Measurements from ENCODE around the gene ZNF341.
A peak's percentile ranks its signal among the peaks of the same experiment; 100 is the strongest.

The ZNF341 gene

DNA sequence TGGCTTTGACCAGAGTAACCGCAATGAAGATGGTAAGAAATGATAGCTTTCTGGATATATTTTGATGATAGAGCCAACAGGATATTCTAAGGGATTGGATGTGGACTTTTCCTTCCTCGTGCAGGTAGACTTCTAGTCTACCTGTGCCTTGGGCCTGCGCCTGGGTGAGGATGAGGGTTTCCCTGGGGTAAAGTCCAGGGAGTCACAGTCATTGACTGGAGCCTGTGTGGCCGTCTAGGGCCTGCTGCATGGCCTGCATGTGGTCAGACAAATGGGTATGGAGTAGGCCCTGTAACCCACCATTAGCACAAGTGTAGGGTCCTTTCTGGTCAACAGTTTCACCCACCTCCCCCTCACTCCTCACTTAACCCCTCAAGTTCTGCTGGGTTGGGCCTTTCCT lies 66.6 kb downstream of the ZNF341 start:
- DNase-seq = no peak

DNA sequence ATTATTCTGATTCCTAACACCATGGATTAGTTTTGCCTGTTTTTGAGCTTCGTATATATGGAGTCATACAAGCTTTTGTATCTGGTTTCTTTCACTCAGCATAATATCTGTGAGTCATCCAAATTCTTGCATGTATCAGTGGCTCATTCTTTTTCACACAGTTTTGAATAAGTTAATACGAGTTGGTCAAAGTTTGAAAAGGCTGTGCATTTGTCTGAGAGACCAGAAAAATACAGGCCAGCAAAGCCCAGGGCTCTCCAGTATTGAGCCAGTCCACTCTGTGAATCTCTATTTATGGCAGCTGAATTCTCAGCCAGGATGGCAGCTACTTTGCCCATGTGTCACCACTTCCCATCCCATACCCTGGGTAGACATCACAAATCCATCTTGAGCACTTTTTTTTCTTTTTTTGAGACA lies 72.1 kb downstream of the ZNF341 start:
- no peak for DNase-seq

DNA sequence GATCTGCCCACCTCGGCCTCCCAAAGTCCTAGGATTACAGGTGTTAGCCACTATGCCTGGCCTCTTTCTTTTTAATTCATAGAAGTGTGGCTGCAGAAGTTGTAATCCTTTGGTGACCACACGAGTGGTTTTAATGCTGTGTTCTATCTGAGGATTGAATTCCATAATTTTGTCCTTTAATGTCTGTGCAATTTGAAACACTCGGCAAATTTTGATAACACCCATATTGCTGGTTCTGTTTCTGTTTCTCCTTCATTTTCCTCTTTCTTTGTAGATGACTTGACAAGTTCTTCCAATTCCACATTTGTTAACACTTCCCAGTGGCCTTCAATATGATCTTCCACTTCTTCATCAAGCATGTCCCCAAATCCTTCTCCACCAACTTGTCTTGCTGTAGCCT lies 76.6 kb downstream of the ZNF341 start:
- DNase-seq = no peak

GRCh38 chr20:33810259-33810658 lies 78.5 kb downstream of the ZNF341 start:
- no peak for DNase-seq

- peak; percentile 94 for DNase-seq
Observed at GRCh38 chr20:33810885-33811775, 79.3 kb downstream of the ZNF341 start, which contains the start of gene CHMP4B. Gene CHMP4B (plus strand): TSS chr20:33811348. CDS start chr20:33811469, 121 bp downstream.

- no peak for DNase-seq
Observed at GRCh38 chr20:33811776-33812151, 80.0 kb downstream of the ZNF341 start.

GRCh38 chr20:33812152-33812849 lies 80.5 kb downstream of the ZNF341 start:
- DNase-seq = no peak

DNA sequence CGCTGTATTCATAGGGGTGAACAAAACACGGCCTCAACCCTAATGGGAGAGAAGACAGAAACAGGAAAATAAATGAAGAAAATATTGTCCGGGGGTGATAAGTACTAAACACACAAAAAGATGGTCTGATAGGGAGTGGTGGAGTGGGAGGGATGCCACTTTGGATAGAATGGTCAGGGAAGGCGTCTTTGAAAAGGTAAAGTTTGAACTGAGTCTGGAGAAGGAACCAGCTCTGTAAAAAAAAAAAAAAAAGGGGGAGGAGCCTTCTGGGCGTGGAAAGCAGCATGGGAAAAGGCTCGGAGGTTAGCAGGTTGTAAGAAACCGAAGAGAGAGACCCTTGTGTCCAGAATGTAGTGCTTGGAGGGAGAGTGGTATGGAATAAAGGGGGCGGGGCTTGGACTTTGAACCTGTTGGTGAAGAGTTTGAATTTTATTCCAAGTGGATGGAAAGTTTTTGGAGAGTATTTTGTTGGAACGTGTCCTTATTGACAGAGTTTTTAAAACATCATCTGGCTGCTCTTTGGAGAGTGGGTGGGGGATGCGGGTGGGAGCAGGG lies 81.2 kb downstream of the ZNF341 start:
- no peak for DNase-seq

GRCh38 chr20:33814238-33814712 lies 82.5 kb downstream of the ZNF341 start:
- DNase-seq = no peak

- no peak for DNase-seq
Observed at GRCh38 chr20:33815671-33816070, 83.9 kb downstream of the ZNF341 start.

DNA sequence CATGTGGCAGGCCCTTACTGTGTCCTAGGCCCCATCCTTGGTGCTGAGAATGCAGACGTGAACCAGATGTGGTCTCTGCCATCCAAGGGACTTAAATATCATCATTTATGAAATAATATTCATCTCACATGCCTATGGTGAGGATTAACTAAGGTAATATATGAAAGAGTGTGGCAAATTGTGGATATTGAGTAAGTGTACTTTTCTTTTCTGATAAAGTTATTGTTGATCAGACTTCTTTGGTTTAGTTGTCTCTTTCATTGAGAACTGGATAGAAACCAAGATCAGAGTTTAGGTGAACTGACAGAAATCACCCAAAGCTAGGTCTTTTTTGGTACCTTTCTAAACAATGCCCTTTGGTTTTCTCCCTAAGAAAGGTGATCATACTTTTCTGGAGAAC lies 84.4 kb downstream of the ZNF341 start:
- DNase-seq = no peak

- DNase-seq = no peak
Observed at GRCh38 chr20:33817411-33817810, 85.6 kb downstream of the ZNF341 start.

DNA sequence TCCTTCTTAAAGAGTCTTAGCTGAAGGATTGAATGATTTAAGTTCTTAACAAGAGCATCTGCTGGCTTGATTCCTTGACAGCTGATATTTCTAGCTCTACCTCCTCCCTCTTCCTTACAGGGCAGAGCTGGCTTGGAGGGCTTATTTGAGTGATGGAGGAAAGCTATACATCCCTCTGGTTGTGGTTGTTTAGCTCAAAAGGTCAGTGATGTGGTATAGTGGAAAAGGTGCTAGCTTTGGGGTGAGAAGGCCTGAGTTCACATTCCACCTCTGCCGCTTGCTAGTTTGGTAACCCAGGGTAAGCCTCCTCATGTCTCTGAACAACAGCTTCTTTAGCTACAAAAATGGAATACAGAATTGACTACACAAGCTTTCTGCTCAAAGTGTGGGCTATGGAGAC lies 87.7 kb downstream of the ZNF341 start:
- DNase-seq = no peak

GRCh38 chr20:33820362-33820761 lies 88.6 kb downstream of the ZNF341 start:
- no peak for DNase-seq

GRCh38 chr20:33821270-33821836 lies 89.6 kb downstream of the ZNF341 start:
- no peak for DNase-seq

DNA sequence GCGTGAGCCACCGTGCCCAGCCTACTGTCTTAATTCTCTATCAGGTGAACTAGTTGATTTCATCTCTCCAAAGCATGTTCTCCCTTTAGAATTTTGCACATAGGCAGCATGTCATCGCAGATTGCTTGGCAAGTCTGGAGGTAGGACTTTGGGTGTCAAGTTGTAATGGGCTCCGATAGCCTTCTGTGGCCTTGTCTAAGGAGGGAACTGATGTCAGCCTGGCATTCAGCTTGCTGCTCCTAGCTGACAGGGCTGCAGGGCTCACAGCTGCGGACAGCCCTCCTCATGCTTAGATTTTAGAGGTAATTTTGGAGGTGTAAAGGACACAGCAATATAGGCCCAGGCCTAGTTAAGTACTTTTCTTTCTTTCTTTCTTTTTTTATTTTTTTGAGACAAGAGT lies 90.6 kb downstream of the ZNF341 start:
- DNase-seq = no peak

GRCh38 chr20:33822991-33823390 lies 91.2 kb downstream of the ZNF341 start:
- DNase-seq = no peak

DNA sequence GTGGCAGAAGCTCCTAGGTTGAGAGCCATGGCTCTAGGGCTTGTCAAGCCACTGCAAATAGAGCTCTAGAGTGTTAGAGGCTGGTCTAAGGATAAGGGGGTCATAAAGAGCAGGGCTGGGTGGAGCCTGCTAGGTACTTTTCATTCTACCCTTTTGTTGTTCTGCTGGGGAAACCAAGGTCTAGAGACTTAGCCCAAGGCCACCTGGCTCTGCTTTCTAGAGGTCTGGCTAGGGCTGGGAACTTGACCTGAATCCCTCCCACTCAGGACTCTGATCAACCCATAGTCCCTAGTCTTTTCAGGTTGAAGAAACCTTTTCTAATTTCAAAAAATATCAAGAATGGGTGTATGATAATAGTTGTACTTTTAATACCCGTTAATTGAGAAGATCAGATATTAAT lies 93.1 kb downstream of the ZNF341 start:
- no peak for DNase-seq

DNA sequence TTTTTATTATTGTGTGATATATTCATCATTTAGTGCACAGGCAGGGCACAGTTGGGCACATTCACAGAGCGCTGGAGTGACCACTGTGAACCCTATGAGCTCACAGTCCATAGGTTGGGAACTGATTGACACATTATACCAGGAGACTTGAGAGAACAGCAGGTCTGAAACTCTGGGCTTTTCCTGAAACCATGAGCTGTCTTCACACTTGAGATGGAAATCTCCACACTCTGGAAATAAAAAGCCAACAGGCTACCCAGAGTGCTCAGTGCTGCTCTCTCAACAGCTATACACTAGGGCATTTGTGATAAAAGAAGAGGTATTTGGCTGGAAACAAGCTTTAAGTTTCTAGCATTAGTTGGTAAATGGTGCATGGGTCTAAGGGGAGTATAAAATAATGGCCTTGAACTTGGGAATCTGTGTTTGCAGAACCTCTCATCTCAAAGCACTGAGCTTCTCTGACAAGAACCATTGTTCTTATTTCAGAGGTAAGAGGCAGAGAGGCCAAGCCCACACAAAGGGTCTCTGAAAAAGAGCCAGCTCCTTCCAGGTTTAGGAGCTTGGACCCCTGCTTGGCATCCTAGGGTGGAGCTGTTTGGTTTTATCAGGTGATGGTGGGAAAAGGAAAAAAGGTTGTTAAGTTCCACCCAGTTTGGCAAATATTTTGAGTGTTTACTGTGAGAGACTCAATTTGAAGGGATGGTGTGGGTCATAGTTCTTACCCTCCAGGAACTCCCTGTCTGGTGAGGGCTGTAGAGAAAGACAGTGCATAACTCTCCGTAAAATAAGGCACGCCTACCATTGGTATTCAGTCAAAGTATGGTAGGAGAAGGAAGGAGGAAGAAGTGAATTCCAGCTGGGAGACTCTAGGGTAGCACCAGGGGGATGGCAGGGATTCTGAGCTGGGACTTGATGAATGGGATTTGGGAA lies 93.8 kb downstream of the ZNF341 start:
- DNase-seq = no peak

- no peak for DNase-seq
Observed at GRCh38 chr20:33826270-33826897, 94.6 kb downstream of the ZNF341 start.

DNA sequence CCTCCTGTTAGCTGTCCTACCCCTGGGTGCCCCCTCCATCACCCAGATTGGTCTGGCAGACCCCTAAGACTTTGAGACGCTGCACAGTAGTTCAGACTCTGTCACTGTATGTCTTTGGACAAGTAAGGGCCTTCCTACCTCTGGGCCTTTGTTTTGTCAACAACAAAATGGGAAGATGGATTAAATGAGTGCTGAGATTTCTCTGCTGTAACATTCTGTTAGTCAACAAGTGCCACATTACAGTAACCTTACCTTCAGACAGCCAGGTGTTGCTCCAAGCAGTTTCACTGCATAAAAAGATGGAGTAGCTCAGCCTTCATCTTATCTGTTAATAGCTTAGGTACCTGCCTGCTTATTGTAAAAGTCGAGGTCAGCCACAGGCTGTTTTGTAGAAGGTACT lies 95.3 kb downstream of the ZNF341 start:
- DNase-seq = no peak

Data from DMS79 (cell line).